Astrocyte (in vitro differentiated cells and primary cell): Measurements from ENCODE around the gene GFPT2. TPM values are rescaled to one million over a fixed set of nuclear protein-coding genes. Genes with fewer than 3 reads are reported as not detected.

Source experiments
- DNase-seq: peaks from one replicate; pipeline ENCODE4 v3.0.0-alpha.2; 2010; ENCODE audit warnings: low read depth
- FAIRE-seq: peaks from 2 replicates; lab custom pipeline; 2011; peaks lifted over from hg19 to GRCh38; lab: Jason Lieb, UNC
- H2AFZ ChIP-seq: 2 replicates; pipeline ENCODE4 v1.6.0; 2012; ENCODE audit warnings: low read depth, low read length, inconsistent platforms
- H3K27ac ChIP-seq: 2 replicates; pipeline ENCODE4 v1.5.1; 2011; ENCODE audit warnings: low read depth, low read length, inconsistent platforms
- H3K27me3 ChIP-seq: 2 replicates; pipeline ENCODE4 v1.6.0; 2011; ENCODE audit warnings: low read length, inconsistent platforms; ENCODE audit not compliant: insufficient read depth
- H3K36me3 ChIP-seq: 2 replicates; pipeline ENCODE4 v1.5.1; 2011; ENCODE audit warnings: low read length, inconsistent platforms; ENCODE audit not compliant: insufficient read depth
- H3K4me1 ChIP-seq: 2 replicates; pipeline ENCODE4 v1.5.1; 2011; ENCODE audit warnings: low read length, inconsistent platforms; ENCODE audit not compliant: insufficient read depth
- H3K4me2 ChIP-seq: 2 replicates; pipeline ENCODE4 v1.6.0; 2012; ENCODE audit warnings: low read length, inconsistent platforms
- H3K4me3 ChIP-seq: 2 replicates; pipeline ENCODE4 v1.5.1; 2011; ENCODE audit warnings: low read depth, mild to moderate bottlenecking, low read length, inconsistent platforms; ENCODE audit not compliant: insufficient read depth
- H3K79me2 ChIP-seq: 2 replicates; pipeline ENCODE4 v1.6.0; 2012; ENCODE audit warnings: mild to moderate bottlenecking, low read length, inconsistent platforms; ENCODE audit not compliant: insufficient read depth
- H3K9ac ChIP-seq: 2 replicates; pipeline ENCODE4 v1.6.0; 2012; ENCODE audit warnings: mild to moderate bottlenecking, low read length, inconsistent platforms
- H3K9me3 ChIP-seq: 2 replicates; pipeline ENCODE4 v1.5.1; 2012; ENCODE audit warnings: low read depth, mild to moderate bottlenecking, low read length, inconsistent platforms; ENCODE audit not compliant: insufficient read depth
- H4K20me1 ChIP-seq: 2 replicates; pipeline ENCODE4 v1.6.0; 2012; ENCODE audit warnings: low read length, inconsistent platforms; ENCODE audit not compliant: insufficient read depth
- H3K27ac Mint-ChIP-seq: one replicate; pipeline ENCODE4 v1.8.0; 2021; ENCODE audit warnings: mild to moderate bottlenecking, mixed read lengths; ENCODE audit not compliant: unreplicated experiment
- H3K27me3 Mint-ChIP-seq: one replicate; pipeline ENCODE4 v1.8.0; 2021; ENCODE audit warnings: low read depth, mixed read lengths; ENCODE audit not compliant: unreplicated experiment
- H3K36me3 Mint-ChIP-seq: one replicate; pipeline ENCODE4 v1.8.0; 2021; ENCODE audit warnings: low read depth, mixed read lengths; ENCODE audit not compliant: unreplicated experiment
- H3K4me1 Mint-ChIP-seq: one replicate; pipeline ENCODE4 v1.8.0; 2021; ENCODE audit warnings: low read depth, mixed read lengths; ENCODE audit not compliant: unreplicated experiment
- H3K4me3 Mint-ChIP-seq: one replicate; pipeline ENCODE4 v1.8.0; 2021; ENCODE audit warnings: mild to moderate bottlenecking, moderate library complexity, mixed read lengths; ENCODE audit not compliant: unreplicated experiment
- H3K9me3 Mint-ChIP-seq: one replicate; pipeline ENCODE4 v1.8.0; 2021; ENCODE audit warnings: mild to moderate bottlenecking, mixed read lengths; ENCODE audit not compliant: unreplicated experiment
- EZH2 ChIP-seq: IDR thresholded peaks from 2 replicates; pipeline ENCODE4 v1.6.1; 2012; ENCODE audit warnings: mild to moderate bottlenecking, low read length, inconsistent platforms; ENCODE audit not compliant: insufficient read depth
- total RNA-seq: library from RNA; stranded (reverse); gene quantifications from 2 replicates; pipeline ENCODE4 v1.2.1, GENCODE V29; 2021
- TF ChIP-seq, protein P1 (sequence below): IDR thresholded peaks from 2 replicates; pipeline ENCODE4 v1.5.1; 2011; ENCODE audit warnings: low read depth, mild to moderate bottlenecking, inconsistent platforms, low read length, moderate library complexity; ENCODE audit not compliant: insufficient read depth

GFPT2 gene
- total RNA-seq, 1 donor from 2014 or later = 14.6 TPM

DNA sequence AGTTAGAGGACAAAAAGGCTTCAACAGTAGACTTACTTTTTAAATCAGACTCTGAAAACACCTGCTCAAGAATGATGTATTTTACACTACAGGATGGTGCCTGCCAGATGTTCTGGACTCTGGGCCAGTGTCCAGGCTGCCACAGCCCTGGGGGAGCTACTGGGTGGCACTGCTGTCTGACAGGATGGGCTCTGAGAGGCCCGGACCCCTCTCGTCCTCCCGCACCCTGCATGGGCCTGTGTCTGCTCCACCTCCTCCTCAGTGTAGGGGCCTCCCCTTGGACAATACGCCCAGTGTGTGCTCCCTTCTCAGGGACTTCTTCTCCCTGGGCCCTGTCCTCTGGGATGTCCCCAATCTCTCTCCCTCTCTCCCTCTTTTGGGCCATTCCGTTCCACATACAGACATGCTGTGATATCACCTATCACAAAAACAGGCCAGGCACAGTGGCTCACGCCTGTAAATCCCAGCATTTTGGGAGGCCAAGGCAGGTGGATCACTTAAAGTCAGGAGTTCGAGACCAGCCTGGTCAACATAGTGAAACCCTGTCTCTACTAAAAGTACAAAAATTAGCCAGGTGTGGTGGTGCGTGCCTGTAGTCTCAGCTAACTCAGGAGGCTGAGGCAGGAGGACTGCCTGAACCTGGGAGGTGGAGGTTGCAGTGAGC, 23.4 kb downstream of the GFPT2 start:
- TF ChIP-seq, protein P1, sequence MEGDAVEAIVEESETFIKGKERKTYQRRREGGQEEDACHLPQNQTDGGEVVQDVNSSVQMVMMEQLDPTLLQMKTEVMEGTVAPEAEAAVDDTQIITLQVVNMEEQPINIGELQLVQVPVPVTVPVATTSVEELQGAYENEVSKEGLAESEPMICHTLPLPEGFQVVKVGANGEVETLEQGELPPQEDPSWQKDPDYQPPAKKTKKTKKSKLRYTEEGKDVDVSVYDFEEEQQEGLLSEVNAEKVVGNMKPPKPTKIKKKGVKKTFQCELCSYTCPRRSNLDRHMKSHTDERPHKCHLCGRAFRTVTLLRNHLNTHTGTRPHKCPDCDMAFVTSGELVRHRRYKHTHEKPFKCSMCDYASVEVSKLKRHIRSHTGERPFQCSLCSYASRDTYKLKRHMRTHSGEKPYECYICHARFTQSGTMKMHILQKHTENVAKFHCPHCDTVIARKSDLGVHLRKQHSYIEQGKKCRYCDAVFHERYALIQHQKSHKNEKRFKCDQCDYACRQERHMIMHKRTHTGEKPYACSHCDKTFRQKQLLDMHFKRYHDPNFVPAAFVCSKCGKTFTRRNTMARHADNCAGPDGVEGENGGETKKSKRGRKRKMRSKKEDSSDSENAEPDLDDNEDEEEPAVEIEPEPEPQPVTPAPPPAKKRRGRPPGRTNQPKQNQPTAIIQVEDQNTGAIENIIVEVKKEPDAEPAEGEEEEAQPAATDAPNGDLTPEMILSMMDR = no peak
- no peak for TF ChIP-seq EZH2
- H3K4me2 ChIP-seq = peak overlapping the region; percentile 77
- H2AFZ ChIP-seq = no peak overlapping the region
- no peak for DNase-seq
- peaks cover 7% of the 10 kb centered on the region for H4K20me1 ChIP-seq
- H3K27me3 Mint-ChIP-seq = no peaks in the 10 kb centered on the region
- no peaks in the 10 kb centered on the region for H3K27me3 ChIP-seq
- peaks cover 17% of the 10 kb centered on the region for H3K36me3 ChIP-seq
- no peaks in the 10 kb centered on the region for H3K9me3 Mint-ChIP-seq
- no peak overlapping the region for H3K4me3 Mint-ChIP-seq
- H3K9me3 ChIP-seq = no peaks in the 10 kb centered on the region
- H3K36me3 Mint-ChIP-seq = peaks cover 2% of the 10 kb centered on the region
- FAIRE-seq = no peak
- peak overlapping the region; percentile 99 for H3K27ac ChIP-seq
- peaks cover 25% of the 10 kb centered on the region for H3K4me1 Mint-ChIP-seq
- peak overlapping the region; percentile 19 for H3K27ac Mint-ChIP-seq
- peaks cover 13% of the 10 kb centered on the region for H3K79me2 ChIP-seq
- H3K4me1 ChIP-seq = peaks cover 47% of the 10 kb centered on the region
- no peak overlapping the region for H3K4me3 ChIP-seq
- peak overlapping the region; percentile 77 for H3K9ac ChIP-seq

DNA sequence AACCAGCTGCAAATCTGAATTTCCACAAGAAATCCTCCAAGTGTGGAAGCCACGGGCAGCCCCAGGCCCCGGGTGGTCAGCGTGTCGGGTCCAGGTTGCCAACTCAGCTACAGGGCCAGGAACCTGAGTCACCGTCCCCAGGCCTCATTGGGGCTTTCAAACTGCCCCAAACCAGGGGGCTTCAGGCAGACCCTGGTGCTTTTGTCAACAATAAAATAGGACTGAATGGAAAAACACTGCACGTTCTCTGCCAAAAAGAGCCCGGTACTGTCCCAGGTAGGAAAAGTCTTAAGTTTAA, 24.0 kb downstream of the GFPT2 start:
- peaks cover 10% of the 10 kb centered on the region for H3K36me3 ChIP-seq
- peaks cover 2% of the 10 kb centered on the region for H3K36me3 Mint-ChIP-seq

More for the DNA sequence above, 24.0 kb downstream of the GFPT2 start:
- H4K20me1 ChIP-seq = peaks cover 11% of the 10 kb centered on the region
- H3K27ac ChIP-seq = no peak overlapping the region
- Mint-ChIP-seq H3K27me3 (no peaks in the 10 kb centered on the region), H3K27ac (no peak overlapping the region), H3K9me3 (no peaks in the 10 kb centered on the region), H3K4me1 (peaks cover 25% of the 10 kb centered on the region), H3K4me3 (no peak overlapping the region)
- DNase-seq = no peak
- H3K4me3 ChIP-seq = no peak overlapping the region
- no peak overlapping the region for H2AFZ ChIP-seq
- no peak overlapping the region for H3K9ac ChIP-seq
- no peaks in the 10 kb centered on the region for H3K9me3 ChIP-seq
- TF ChIP-seq, protein P1 = no peak
- TF ChIP-seq EZH2 = no peak
- H3K4me1 ChIP-seq = peaks cover 48% of the 10 kb centered on the region
- no peak overlapping the region for H3K4me2 ChIP-seq
- FAIRE-seq = no peak
- H3K27me3 ChIP-seq = no peaks in the 10 kb centered on the region
- peaks cover 13% of the 10 kb centered on the region for H3K79me2 ChIP-seq
